ENCODE measurements around the gene SMAD6. TPM values are rescaled to one million over a fixed set of nuclear protein-coding genes. Genes with fewer than 3 reads are reported as not detected.
A peak's percentile ranks its signal among the peaks of the same experiment; 100 is the strongest.

SMAD6 gene
- total RNA-seq, 1 donor from 2014 or later = 1.2 TPM

GRCh38 chr15:66777596-66778313 is 75.7 kb downstream of the SMAD6 start:
- no peak for ATAC-seq

GRCh38 chr15:66778314-66778665 is 76.3 kb downstream of the SMAD6 start:
- no peak for ATAC-seq

- no peak for ATAC-seq
Observed at GRCh38 chr15:66778716-66779115, 76.7 kb downstream of the SMAD6 start.

GRCh38 chr15:66779331-66780009 is 77.4 kb downstream of the SMAD6 start:
- ATAC-seq = no peak

GRCh38 chr15:66780172-66780972 is 78.3 kb downstream of the SMAD6 start:
- ATAC-seq = no peak

- ATAC-seq = no peak
Observed at GRCh38 chr15:66780973-66781718, 79.1 kb downstream of the SMAD6 start.

- no peak for ATAC-seq
Observed at GRCh38 chr15:66782785-66783184, 80.7 kb downstream of the SMAD6 start.

- ATAC-seq = no peak
Observed at GRCh38 chr15:66783314-66783713, 81.3 kb downstream of the SMAD6 start.

GRCh38 chr15:66783725-66784124 is 81.7 kb downstream of the SMAD6 start:
- ATAC-seq = no peak

- ATAC-seq = no peak
Observed at GRCh38 chr15:66784174-66784573, 82.1 kb downstream of the SMAD6 start.

- no peak for ATAC-seq
Observed at GRCh38 chr15:66785637-66786036, 83.6 kb downstream of the SMAD6 start.

- ATAC-seq = no peak
Observed at GRCh38 chr15:66786222-66786621, 84.2 kb downstream of the SMAD6 start.

- ATAC-seq = no peak
Observed at GRCh38 chr15:66786708-66787488, 84.9 kb downstream of the SMAD6 start.

- no peak for ATAC-seq
Observed at GRCh38 chr15:66787489-66787871, 85.4 kb downstream of the SMAD6 start.

GRCh38 chr15:66788024-66788423 is 86.0 kb downstream of the SMAD6 start:
- no peak for ATAC-seq

- peak; percentile 62 for ATAC-seq
Observed at GRCh38 chr15:66789029-66790025, 87.3 kb downstream of the SMAD6 start.

GRCh38 chr15:66795851-66796250 is 93.8 kb downstream of the SMAD6 start:
- peak; percentile 86 for ATAC-seq

GRCh38 chr15:66796343-66796742 is 94.3 kb downstream of the SMAD6 start:
- no peak for ATAC-seq

- no peak for ATAC-seq
Observed at GRCh38 chr15:66797921-66798320, 95.9 kb downstream of the SMAD6 start.

- no peak for ATAC-seq
Observed at GRCh38 chr15:66798426-66799061, 96.5 kb downstream of the SMAD6 start.
